Muscle of arm (tissue), 12 donors: Measurements from ENCODE around the gene HDAC8. TPM values are rescaled to one million over a fixed set of nuclear protein-coding genes. Genes with fewer than 3 reads are reported as not detected.

ENCODE experiments used
- DNase-seq: peaks from one replicate; pipeline ENCODE4 v3.0.0-alpha.2; 2013
- polyA plus RNA-seq, 12 donors: library from polyadenylated mRNA; unstranded; fragments of 120-200 nt; gene quantifications; one replicate each; pipeline ENCODE4 v1.2.1, GENCODE V29; 2013; ENCODE audit not compliant: insufficient read length in 12 of 12

Gene HDAC8
- polyA plus RNA-seq, 12 donors, result 12.6 to 31.2 (median 19.2) TPM; not detected in 1

DNA sequence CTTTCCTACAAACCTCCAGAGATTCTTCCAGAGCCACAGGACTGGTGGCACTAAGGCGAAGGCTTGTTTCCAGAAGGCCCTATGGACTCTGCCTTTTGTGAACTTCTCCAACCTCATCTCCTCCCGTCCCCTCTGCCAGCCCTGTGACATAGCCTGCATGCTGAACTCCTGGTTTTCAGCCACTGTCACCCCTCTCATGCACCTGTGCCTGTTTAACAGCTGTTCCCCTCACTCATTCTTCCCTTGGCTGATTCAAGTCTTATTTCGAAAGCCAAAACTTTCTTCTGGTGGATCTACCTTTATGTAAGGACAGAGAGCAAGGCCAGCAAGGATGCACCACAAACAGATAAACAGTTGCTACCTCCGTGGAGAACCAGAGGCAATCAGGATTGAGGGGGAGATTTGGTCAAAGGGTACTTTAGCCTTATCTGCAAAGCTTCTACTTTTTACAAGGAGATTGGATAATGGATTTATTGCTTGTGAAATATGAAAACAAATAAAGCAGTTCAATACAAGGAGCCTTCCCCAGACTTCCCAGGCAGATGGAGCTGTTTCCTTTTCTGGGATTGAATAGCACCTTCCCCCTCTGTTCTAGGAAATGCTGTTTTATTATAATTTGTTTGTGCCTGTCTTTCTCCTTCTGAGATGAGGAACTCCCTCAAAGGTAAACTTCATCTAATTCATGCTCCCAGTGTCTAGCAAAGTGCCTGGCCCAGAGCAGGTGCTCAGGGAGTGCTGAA is 272.6 kb downstream of the HDAC8 start:
- DNase-seq, result no peak

DNA sequence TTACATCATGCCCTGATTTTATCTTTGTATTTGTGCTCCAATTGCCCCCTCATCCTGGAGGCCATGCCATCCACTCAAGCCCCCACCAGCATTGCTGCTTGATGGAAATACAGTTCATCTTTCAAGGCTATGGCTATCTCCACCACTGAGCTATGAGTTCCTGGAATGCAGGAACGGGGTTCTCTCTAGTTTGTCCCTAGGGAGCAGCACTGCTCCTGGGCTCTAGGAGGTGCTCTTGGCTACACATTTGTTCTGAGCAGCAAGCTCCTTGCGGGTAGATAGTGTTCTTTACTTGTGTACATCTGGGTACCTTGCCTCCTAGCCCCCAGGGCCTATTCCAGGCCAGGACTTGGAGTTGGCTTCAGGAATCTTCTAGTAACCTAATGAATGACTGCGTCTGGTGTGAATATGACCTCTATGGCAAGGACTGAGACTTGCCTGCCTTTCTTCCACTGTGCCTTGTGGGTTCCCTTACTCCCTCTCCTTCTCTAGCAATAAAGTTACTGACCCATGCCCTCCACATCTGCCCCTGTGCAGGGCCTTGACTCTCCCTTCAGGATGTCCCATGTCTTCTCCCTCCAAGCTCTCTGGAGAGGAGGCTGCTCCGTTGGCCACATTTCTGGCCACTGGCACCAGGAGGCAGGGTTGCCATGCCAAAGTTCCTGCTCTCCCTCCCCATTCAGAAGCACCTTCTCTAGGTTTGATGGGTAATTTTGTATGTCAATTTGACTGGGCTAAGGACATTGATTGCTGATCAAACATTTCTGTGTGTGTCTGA is 274.5 kb downstream of the HDAC8 start:
- DNase-seq, result no peak

DNA sequence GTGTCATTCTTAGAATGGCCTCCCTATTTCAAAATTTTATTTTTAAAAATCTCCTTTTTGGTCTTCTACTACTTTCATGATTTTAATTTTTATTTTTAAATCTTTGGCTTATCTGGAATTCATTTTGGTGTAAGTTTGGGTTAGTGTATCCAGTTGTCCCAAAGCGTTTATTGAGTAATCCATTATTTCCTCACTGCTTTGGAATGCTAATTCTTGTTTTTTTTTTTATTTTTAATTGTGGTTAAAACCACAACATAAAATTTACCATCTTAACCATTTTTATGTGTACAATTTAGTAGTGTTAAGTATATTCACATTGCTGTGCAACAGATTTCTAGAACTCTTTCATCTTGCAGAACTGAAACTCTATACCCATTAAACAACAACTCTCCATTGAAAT is 275.7 kb downstream of the HDAC8 start:
- no peak for DNase-seq

DNA sequence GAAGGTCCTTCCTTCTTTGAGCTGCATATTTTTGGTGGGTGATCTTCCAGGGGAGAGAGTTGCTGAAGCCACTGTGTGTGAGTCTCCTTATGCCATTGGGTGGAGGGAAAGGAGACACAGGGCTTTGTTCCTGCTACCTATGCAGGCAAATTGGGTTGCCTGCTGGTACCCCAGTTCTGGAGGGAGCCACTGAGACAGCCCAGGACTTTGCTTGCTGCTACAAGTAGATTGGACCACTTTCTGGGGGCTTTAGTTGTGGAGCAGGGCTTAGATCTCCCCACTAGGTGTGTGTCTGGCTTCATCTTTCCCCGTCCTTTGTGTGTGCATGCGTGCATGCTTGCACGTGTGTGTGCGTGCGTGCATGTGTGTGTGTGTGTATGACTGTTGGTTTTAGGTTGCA is 276.9 kb downstream of the HDAC8 start:
- no peak for DNase-seq

DNA sequence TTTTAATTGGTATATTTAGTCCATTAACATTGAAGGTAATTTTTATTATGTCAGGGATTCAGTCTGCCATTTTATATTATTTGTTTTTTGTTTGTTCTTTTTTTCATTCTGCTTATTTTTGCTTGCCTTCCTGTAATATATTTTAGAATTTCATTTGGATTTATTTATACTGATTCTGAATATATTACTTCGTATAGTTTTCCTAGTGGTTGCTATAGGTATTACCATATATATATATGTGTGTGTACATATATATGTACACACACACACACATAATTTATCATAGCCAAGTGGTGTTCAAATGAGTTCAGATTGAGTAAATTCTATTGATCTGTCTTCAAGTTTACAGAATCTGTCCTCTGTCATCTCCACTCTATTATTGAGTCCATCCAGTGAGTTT is 278.1 kb downstream of the HDAC8 start:
- no peak for DNase-seq

DNA sequence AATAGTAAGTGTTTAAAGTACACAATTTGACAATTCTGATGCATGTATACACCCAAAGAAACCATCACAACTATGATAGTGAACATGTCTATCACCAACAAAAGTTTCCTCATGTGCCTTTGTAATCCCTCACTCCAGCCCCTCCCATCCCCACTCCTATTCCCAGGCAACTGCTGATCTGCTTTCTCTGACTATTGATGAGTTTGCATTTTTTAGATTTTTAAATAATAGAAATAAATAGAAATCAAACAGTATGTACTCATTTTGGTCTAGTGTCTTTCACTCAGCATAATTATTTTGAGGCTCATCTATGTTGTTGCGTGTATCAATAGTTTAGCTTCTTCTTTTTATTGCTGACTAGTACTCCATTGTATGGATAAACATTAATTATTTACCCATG is 290.3 kb downstream of the HDAC8 start:
- no peak for DNase-seq

DNA sequence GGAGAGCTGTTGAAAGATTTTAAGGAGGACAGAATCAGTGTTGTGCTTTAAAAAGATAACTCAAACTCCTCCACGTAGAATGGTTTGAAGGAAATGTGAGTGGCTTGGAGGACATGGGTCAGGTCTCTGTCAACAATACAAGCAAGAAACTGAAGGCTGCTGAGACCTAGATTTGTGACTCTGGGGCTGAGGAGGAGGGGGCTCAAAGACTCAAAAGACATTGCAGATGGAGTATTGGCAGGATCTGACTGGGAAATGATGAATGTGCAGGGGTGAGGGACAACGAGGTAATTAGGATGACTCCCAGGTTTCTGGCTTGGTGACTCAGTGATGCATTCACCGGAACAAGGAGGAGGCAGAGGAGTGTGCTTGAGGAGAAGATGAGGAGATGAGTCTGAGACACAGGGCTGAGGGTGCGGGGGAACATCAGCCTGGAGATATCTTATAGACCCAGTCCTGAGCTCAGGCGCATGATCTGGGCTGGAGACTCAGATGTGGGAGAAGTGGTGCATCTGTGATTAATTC is 292.3 kb downstream of the HDAC8 start:
- no peak for DNase-seq

Other genes starting within 250 kb of the HDAC8 start
- 1 to 10 TPM in 10 of 12 donors, not detected in 2; 2.9 to 5.2 (median 3.6) TPM for gene PHKA1, start 141.5 kb upstream of the HDAC8 start, polyA plus RNA-seq
- gene DMRTC1B, start 204.0 kb upstream of the HDAC8 start, polyA plus RNA-seq, result 1 to 10 TPM in 3 of 12 donors, under 1 TPM in 7, not detected in 2; 0.41 to 1.7 (median 0.78) TPM
- gene FAM236B, start 209.8 kb upstream of the HDAC8 start, polyA plus RNA-seq, result not detected
- not detected for gene FAM236D, start 235.4 kb upstream of the HDAC8 start, polyA plus RNA-seq